NCI-H1417 treated with DMSO at 0.1 percent for 48 hours (cell line): ENCODE results near the gene RBP3.

ENCODE experiments used
- DNase-seq: peaks from one replicate; lab custom pipeline; 2025; lab: John Stamatoyannopoulos, UW

RBP3 gene

GRCh38 chr10:47319784-47320183 lies 28.4 kb upstream of the RBP3 start:
- no peak for DNase-seq

DNA sequence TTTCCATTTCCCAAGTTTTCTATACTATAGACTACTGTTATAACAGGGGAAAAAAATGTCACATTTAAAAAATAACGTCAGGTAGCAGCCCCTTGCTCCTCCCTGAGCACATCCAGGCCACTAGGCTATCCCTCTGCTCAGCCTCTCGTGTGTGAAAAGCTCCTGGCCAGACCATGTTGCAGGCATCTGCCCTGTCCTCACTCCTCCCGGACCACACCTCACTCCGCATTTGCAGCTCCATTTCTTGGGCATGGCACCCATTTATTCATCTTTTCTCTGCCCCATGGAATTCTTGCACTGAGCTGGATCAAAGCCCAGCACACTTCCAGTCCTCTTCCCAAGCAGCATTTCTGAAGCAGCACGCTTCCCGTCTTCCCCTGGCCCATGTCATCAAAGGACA lies 27.4 kb upstream of the RBP3 start:
- no peak for DNase-seq

DNA sequence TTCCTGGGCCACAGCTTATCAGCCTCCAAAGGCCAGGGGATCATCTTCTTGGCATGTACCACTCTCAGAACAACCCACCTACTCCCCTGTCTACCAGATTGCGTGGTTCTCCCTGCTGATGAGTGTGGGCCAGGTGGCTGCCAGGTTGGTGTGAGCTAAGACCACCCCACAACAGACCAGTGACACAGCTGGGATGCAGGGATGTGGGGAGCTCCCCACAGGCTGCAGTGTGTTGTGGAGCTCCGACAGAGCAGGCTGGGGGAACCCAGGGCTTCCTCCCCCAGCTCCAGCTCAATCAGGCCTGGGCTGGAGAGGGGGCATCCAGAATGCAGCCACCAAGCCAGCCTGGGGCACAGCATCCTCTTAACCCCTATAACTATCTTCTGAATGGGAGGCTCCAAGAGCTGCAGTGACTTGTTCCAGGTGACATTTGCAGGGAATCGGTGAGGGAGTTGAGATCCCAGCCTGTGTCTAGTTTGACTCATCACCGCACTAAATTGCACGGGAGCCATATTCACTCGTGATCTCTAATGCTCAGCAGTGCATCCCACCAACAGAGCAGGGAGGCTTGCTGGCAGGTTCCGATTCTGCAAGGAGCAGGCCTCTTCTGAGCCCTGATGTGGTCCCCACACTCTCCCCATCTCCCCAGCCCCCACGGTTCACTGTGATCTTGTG lies 26.5 kb upstream of the RBP3 start:
- no peak for DNase-seq

GRCh38 chr10:47322300-47323061 lies 25.7 kb upstream of the RBP3 start, which contains the start of gene GDF2:
Gene GDF2, plus strand, starts transcription at chr10:47322454. Its CDS starts 215 bp downstream, at chr10:47322669.
- no peak for DNase-seq

- DNase-seq = no peak
These were observed 25.1 kb upstream of the RBP3 start for GRCh38 chr10:47323087-47323486.

DNA sequence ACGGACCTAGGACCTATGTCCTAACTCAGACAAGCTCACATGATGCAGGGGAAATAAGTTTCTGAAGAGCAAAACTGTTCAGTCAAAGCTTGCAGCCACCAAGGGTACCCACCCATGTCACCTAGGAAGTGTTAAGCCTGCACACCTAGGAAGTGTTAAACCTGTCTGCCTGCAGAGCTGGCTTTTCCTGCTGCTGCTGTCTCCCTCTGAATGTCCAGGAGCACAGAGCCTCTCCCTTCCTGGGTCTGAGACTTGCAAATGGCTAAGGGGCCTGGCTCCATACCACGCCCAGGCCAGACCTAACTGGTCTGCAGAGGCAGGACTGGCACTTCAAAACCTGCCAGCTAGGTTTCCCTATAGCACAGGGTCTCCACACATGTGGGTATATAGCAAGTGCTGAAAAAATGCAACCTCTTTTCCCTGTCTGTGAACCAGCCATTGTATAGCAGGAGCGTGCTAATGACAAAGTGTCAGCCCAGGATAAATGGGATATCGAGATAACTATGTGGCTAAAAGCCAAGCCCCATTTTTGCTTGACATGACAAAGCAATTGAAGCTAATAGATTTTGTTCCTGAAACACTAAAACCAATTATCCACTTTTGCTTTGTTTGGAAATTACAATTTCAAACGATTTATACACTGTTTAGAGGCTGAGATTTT lies 24.4 kb upstream of the RBP3 start:
- no peak for DNase-seq

DNA sequence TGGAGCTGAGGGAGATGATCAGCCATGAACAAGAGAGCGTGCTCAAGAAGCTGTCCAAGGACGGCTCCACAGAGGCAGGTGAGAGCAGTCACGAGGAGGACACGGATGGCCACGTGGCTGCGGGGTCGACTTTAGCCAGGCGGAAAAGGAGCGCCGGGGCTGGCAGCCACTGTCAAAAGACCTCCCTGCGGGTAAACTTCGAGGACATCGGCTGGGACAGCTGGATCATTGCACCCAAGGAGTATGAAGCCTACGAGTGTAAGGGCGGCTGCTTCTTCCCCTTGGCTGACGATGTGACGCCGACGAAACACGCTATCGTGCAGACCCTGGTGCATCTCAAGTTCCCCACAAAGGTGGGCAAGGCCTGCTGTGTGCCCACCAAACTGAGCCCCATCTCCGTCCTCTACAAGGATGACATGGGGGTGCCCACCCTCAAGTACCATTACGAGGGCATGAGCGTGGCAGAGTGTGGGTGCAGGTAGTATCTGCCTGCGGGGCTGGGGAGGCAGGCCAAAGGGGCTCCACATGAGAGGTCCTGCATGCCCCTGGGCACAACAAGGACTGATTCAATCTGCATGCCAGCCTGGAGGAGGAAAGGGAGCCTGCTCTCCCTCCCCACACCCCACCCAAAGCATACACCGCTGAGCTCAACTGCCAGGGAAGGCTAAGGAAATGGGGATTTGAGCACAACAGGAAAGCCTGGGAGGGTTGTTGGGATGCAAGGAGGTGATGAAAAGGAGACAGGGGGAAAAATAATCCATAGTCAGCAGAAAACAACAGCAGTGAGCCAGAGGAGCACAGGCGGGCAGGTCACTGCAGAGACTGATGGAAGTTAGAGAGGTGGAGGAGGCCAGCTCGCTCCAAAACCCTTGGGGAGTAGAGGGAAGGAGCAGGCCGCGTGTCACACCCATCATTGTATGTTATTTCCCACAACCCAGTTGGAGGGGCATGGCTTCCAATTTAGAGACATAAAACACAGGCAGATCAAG lies 22.6 kb upstream of the RBP3 start:
- no peak for DNase-seq

- DNase-seq = no peak
These were observed 21.7 kb upstream of the RBP3 start for GRCh38 chr10:47326306-47326926.

GRCh38 chr10:47326927-47327330 lies 21.2 kb upstream of the RBP3 start:
- no peak for DNase-seq

DNA sequence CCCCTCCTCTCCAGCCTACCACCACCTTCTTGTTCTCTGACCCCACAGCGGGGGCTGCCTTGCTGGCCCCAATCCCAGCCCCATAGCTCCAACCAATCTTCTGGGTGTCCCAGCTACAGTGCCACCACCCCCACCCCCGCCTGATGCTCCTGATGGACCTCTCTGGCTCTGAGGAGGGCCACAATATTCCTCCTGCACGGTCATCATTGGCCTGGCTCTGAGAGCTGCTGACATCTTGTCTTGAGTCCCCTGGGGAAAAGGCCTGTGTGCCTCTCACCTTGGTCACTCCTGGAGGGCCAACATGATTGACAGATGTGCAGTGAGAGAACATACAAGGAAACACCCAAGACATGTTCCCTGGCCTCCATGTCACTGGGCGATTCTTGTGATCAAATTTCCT lies 18.3 kb upstream of the RBP3 start:
- no peak for DNase-seq

- no peak for DNase-seq
These were observed 17.8 kb upstream of the RBP3 start for GRCh38 chr10:47330366-47330765.

DNA sequence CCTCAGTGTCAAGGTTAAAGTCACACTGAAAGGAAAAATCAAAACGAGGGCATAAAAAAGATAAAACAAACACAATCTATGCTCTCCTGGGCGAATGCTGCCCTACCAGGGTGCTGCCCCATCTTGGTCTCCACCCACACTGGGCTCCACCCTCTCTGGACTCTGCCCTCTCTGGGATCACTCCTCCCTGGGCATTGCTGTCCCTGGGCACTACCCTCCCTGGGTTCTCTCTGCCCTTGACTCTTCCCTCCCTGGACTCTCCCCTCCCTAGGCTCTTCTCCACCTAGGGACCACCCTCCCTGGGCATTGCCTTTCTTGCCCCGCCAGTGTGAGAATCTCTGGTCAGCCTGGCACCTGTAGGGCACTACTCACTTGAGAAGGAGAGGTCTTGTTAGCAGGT lies 17.4 kb upstream of the RBP3 start:
- no peak for DNase-seq

DNA sequence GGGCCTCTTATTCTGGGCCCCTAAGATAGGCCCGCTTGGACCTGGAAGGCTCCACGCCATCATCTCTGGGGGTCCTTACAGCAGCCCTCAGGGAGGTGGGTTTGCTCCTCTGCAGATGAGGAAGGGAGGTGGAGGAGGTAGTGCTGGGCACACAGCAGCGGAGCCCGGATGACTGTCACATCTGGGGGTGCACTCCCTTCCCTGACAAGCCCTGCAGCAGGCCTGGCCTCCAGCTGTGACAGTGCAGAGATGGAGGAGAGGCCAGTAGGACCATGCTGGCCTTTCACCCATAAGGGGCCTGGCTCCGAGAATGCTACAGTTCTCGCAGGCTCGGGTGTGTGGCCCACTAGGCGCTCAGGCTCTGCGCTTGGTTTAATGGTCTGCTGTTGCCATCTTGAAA lies 16.7 kb upstream of the RBP3 start:
- no peak for DNase-seq

GRCh38 chr10:47331954-47332353 lies 16.2 kb upstream of the RBP3 start:
- no peak for DNase-seq

- no peak for DNase-seq
These were observed 15.8 kb upstream of the RBP3 start for GRCh38 chr10:47332371-47332770.

- no peak for DNase-seq
These were observed 15.2 kb upstream of the RBP3 start for GRCh38 chr10:47332946-47333345.

DNA sequence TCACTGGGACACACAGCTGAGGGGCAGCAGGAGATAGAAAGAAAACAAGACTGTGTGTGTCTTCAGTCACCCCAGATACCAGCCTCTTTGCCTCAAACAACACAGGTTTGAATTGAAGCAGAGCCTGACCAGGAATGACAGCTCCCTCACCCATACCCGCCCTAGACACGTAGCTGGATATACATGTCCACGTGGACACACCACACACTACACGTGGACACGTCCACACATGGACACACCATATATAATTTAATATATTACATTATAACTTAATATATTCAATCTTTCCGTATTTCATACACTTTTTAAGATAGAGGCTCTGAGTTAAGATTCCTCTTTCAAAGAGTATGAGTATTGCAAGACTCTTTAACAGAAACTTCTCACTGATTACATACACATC lies 14.6 kb upstream of the RBP3 start:
- DNase-seq = no peak

- DNase-seq = no peak
These were observed 13.5 kb upstream of the RBP3 start for GRCh38 chr10:47334466-47335295.

- no peak for DNase-seq
These were observed 12.3 kb upstream of the RBP3 start for GRCh38 chr10:47335906-47336305.

DNA sequence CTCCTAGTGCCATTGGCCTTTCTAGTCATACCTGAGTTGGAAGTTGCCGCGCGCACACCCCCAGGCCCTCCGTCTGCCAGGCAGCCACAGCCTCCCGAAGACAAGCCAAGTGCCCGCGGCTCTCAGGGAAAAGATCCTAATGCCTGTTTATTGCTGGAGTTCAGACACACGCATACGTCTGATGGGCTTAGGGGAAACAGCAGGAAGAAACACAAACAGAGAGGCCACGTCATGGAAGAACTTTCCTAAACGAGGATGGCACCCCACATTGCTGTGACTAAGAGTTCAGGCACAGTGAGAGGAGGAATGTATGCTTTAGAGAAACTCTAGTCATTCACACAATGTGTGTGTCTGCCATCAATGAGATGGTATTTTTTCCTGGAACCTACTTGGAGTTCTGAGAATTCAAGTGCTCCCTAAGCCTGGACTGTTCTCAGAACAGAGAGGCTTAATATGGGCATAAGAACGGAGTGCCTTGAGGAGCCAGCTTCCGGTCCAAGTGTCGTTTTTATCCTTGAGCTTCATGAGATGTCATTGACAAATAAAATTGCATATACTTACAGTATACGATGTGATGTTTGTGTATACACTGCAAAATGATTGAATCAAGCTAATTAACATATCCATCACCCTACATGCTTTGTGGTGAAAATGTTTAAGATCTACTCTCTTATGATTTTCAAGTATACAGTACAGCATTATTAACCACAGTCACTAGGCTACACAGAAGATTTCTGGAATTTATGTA lies 11.6 kb upstream of the RBP3 start:
- DNase-seq = no peak
